Measurements from ENCODE around the gene ADA. TPM values are rescaled to one million over a fixed set of nuclear protein-coding genes. Genes with fewer than 3 reads are reported as not detected.

Gene ADA
- total RNA-seq, 1 experiment from 2014 or later, result 4.4 TPM

DNA sequence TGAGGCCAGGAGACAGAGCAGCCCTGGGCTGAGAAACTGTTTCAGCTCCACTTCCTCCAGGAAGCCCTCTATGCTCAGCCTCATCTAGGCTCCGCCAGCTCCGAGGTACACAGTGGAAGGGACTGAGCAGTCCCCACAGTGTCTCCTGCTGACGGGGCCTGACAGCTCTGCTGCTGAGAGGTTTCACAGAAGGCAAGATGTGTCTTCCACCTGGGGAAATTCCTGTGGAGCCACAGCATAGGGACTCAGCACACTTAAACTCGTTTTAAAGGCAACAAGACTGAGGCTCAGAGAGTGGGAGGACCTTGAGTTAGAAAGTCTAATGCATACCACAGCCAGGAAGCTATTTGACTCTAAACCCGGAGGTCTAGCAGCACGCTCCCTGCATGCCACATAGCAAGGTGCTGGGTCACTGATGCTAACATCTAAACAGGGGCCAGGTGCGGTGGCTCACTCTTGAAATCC lies 6.8 kb downstream of the ADA start:
- no peak for DNase-seq (ENCODE audit: low read depth)

DNA sequence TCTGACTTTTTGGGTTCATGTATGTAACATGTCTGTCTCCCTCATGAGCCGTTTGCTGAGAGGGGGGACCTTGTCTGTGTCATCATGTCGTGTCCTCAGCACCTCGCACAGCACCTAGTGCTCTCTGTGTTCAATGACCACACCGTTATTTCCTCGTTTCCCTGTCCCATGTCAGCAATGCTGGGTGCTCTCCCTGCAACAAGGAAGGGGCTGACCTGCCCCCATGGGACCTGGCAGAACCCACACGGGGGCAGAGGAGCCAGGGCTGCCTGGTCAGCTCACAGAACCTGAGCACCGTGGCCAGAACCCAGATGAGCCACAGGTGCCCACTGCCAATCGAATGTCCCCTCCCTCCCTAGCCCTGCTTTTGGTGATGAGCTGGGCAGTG lies 7.3 kb downstream of the ADA start:
- DNase-seq (ENCODE audit: low read depth), result no peak

DNA sequence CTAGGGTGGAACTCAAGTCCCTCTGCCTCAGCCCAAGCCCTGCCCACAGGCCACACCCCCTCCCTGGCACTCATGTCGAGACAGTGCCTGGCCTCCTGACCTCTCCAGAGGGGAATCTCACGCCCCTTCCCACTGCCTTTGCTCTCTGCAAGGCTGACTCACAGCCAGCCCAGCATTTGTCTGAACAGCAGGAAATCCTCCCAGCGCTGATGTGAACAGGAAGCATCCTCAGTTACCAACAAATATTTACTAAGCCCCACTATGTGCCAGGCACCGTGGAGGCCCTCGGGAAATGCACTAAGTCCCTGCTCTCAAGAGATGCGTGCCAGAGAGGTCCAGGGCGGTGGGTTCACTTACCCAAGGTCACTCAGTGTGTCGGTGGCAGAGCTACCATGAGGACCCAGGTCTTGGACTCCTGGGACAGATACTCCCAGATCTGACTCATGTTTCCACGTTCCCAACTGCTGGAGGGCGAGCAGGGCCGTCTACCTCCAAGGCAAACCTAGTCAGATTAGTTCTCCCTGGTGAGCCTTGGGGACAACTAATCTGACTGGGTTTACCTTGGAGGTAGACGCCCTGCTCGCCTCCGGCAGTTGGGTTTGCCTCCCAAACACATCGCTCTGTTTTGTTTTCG lies 7.8 kb downstream of the ADA start:
- peak; percentile 87 for DNase-seq (ENCODE audit: low read depth)

DNA sequence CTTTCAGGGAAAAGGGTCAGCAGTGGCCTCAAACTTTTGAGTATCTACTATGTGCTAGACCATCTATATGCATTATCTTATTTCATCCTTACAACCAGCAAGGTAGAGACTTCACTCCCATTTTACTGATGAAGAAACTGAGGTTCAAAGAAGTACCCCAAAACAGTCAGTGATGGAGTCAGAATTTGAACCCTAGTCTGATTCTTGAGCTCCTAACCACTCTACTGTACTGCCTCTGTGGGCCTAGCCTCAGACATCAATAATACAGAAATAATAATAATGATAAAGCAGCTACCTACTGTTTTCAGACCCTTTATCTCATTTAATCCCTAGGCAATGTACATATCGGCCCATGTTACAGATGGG lies 8.4 kb downstream of the ADA start:
- no peak for DNase-seq (ENCODE audit: low read depth)

DNA sequence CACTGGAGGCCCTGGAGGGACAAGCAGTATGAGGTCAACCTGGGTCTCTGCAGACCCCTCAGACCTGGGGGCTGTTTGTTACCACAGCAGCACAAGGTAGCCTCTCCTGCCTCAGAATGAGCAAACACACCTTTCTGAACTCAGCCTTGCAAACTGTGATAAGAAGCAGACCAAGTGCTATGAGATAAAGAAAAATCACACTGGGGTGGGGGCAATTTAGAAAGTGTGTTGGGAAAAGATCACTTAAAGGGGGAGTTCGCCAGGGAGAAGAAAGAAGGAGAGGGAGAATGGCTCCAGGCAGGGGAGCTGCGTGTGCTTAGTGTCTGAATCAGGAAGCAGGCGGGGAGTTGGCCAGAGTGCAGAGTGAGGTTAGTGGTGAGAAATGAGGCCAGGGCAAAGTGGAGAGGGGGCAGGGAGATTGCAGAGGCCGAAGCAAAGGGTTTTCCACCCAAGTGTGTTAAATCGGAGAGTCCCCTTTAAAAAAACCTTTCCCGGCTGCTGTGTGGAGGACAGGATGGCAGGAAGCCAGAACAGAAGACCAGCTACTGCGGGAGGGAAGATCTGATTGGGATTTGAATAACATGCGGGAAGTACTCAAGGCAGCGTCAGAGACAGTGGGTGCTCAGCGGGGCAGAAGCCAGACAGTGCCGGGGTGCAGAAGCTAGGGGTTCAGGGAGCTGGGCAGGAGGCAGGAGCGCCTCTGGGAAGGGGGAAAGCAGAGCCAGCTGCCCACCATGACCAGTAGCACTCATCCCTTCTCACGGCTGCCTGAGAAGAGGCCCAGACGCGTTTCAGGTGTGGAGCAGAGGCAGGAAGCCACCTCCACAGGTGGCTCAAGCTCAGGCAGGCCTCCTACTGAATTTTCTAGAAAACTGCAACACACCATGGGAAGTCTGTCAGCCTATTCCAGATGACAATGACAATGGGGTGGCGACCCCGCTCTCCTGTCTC lies 9.0 kb downstream of the ADA start:
- DNase-seq (ENCODE audit: low read depth), result peak; percentile 95

DNA sequence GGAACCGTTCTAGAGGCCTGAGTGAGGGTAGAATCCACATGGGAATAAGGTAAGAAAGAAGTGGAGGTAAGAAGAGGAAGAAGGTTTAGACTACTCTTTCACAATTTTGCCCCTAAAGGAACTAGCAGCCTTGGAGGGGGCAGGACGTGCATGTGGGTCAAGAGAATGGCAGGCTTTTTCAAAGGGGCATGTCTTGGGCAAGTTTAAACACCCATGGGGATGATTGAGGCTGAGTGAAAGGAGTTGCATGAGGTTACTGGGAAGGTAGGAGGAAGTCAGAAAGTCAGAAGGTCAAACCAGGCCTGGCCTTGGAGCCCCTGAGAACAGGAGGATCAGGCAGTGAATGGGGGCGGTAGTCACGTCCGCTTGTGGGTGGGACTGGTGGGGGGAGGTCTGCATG lies 10.2 kb downstream of the ADA start:
- DNase-seq (ENCODE audit: low read depth), result no peak

DNA sequence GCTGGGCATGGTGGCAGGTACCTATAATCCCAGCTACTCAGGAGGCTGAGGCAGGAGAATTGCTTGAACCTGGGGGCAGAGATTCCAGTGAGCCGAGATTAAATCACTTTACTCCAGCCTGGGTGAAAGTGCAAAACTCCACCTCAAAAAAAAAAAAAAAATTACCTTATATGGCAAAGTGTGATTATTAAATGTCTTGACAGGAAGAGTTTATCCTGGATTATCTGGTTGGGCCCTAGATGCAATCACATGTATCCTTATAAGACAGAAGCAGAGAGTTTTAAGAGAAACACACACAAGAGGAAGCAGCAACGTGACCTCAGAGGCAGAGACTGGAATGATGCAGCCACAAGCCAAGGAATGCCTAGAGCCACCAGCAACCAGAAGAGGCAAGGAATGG lies 11.0 kb downstream of the ADA start:
- DNase-seq (ENCODE audit: low read depth), result no peak

DNA sequence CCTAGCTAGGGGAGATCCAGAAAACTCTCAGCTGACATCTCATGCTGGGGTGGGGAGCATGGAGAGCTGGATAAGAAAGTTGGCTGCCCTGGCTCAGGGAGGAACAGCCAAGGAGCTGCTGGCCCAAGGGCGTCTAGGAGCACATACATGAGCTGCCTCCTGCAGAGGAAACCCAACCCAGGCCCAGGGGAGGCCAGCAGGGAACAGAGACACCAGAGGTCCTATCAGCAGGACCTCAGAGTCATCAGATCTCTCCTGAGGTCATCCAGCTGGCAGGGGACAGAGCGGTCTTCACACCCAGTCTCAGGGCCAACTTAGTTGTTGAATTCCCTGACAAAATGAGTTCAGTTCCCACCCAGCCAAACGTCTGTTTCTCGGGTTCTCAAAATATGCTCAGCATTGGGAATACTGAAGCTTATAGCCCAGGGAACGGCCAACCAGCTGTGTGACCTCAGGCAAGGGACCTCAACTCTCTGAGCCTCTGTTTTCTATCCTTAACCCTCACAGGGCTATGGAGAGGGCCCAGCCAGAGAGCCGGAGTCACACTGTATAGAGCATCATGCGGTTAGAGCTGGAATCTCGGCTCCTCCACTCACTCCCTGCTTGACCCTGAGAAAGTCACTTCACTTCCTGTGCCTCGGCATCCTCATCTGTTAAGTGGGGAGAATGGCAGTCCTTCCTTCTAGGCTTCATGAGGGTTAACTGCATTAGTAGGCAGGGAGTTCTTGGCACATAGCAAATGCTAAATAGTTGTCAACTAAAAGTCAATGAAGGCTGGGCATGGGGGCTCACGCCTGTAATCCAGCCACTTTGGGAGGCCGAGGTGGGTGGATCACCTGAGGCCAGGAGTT lies 13.8 kb downstream of the ADA start:
- no peak for DNase-seq (ENCODE audit: low read depth)

DNA sequence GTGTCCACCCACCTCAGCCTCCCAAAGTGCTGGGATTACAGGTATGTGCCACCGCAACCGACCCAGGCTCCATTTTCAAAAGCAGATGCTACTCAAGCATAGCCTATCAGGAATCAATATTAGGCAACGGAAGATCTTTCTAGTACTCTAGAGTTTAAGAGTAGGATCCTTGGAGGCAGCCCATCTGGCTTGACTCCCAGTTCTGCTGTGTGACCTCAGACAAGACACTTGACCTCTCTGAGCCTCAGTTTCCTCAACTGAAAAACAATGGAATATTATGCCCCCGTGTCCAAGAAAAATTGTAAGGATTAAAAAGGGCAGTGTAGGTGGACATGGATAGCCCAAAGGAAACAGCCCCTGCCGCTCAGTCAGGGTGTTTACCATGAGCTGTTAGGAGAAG lies 14.5 kb downstream of the ADA start:
- no peak for DNase-seq (ENCODE audit: low read depth)

DNA sequence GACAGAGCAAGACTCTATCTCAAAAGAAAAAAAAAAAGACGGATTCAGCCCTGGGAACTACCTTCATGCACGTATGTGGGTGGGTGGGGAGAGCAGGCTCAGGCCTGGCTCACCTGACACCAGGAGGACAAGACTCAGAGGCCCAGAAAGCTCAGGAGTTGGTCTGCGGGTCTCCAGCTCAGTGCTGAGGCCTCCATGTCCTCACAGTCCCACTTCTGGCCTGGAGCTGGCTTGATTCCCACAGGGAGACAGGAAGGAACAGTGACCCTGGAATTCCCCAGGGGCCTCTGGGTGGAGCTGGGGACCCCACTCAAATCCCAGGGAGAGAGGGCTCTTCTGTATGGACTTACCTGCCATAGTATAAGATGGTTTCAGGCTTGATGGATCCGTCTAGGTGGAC lies 15.6 kb downstream of the ADA start:
- DNase-seq (ENCODE audit: low read depth), result no peak

DNA sequence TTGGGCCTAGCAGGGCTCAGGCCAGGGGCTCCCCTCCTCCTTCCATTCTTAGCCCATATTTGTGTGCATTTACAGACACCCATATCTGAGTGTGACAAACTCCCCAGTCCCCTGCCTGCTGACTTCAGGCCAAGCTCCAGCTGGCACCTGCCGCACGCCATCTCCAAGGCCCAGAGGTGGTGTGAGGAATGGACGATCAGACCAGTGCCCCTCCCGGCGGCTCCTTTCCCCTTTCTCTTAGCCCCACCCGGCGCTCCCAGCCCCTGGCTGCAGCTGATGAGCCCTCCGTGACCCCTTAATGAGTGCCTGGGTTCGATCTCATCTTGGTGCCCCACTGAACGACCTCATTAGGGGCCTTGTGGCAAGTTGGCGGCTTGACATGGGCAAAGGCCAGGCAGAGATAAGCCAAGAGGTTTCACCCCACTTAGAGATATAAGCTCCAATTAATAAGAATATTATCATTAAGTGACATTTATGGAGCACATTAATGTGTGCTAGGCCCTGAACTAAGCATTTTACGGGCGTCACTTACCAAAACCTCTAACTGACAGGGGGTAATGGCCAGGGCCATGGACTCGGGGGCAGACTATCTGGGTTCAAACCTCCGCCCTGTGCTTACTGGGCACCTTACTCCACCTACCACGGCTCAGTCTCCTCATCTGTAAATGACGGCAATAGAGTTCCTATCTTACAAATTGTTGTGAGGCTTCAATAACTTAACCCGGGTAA lies 17.5 kb downstream of the ADA start:
- no peak for DNase-seq (ENCODE audit: low read depth)

DNA sequence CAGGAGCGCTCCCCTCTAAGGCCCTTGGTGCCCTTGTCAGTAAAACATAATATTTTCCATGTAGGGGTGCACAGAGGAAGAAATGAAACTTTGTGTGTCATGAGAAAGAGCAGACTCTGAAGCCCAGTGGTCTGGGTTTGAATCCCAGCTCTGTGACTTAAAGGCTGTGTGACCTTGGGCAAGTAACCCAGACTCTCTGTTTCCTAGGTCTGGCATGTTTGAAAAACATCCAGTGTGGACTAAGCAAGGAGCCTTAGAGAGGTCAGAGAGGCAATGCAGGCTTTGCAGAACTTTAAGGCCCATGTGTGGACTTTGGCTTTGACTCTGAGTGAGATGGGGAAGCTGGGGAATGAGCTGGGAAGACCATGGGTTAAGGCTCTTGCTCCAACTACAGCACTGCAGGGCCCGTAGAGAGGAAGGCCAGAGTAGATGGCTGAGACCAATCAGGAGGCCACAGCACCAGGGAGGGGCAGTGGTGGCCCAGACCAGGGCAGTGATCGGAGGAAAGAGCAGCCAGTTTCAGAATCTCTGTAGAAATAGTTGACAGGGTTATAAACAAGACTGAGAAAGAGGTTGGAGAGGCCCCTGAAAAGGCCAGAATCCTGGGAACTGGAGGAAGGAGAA lies 18.2 kb downstream of the ADA start:
- DNase-seq (ENCODE audit: low read depth), result no peak

DNA sequence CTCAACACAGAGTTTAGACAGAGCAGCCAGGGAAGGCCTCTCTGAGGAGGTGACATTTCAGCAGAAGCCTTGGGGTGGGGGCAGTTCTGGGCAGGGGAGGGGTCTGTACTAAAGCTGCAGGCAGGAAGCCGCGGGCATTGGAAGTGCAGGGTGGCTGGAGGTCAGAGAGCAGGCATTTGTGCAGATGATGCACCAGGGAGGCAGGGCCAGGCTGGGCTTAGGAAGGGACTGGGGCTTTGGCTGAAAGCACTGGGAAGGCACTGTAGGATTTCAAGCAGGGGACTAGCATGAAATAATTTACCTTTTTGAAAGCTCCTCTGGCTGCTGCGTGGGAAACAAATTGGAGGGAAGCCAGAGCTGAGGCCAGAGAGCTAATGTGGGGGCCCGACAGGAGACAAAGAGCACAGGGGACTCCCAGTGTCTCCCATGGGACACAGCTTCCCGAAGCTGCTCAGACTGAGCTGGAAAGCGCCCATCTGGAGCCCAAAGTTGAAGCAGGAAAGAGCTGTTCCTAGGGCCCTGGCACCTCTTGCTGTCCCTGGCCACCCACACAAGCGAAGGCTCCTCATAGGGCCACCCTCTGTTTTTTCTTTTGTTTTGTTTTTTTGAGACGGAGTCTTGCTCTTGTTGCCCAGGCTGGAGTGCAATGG lies 19.3 kb downstream of the ADA start:
- DNase-seq (ENCODE audit: low read depth), result no peak

DNA sequence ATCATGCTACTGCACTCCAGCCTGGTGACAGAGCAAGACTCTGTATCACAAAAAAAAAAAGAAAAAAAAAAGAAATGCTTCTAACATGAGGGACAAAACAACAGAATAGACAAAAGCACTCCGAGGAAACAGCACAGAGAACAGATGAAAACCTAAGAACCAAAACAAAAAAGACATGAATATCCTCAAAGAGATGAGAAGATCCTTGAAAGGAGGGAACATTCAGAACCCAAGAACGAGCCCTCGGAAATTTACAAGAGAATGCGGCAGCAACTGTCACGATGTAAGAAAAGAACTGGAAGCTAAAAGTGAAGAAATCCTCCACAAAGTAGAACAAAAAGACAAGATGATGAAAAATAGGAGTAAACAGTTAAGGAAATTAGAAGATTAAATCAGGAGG lies 21.2 kb downstream of the ADA start:
- DNase-seq (ENCODE audit: low read depth), result no peak

DNA sequence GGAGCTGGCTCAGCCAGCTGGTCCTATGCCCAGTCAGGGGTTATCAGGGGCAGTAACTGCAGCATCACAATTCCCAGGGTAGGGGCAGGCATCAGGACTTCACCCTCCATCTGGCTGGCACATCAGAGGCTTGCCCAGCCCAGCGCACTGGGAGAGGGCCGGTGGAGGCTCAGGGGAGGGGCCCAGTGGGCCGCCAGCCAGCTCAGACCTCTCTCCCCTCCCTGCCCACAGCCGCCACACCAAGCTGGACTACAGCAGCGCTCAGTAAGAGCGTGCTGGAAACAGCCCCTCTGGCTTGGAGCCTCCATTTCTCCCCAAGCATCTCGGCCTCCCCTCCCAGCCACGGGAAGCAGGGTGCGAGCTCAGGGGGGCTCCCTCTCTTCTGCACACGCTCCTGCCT lies 22.0 kb downstream of the ADA start:
- no peak for DNase-seq (ENCODE audit: low read depth)

DNA sequence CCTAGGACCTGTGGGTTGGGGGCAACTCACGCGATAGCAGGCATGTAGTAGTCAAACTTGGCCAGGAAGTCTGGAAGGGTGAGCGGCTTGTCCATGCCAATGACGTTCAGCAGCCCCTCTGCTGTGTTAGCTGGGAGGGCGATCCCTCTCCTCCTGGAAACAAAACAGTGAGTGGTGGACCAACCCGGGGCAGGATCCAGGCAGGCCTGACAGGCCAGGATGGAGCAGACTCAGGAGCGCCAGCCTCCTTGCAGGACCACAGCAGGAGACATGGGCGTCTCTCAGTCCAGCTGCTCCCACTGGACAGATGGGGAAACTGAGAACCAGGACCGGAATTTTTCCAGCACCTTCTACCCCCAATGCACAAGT lies 22.5 kb downstream of the ADA start:
- no peak for DNase-seq (ENCODE audit: low read depth)

DNA sequence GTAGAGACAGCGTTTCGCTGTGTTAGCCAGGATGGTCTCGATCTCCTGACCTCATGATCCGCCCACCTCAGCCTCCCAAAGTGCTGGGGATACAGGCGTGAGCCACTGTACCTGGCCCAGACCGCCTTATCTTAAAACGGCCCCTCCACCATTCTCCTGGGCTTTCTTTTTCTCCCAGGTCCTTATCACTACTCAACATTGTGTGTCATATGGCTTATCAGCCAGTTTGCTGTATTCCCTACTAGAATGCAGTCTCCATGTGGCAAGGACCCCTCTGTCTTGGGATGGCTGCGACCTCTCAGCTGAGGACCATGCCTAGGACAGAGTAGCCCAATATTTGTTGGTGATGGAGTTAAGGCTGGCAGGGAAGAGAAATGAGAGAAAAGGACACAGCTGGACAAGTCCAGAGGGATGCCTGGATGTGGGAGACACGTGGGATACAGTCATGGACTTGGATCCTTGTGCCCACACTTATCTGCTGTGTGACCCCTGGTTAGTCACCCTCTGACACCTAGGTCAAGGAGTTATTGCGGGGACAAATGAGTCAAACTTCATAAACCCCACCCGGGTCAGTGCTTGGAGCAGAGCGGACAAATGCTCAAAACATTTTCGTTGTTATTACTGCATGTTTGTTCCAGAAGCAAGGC lies 24.0 kb downstream of the ADA start:
- no peak for DNase-seq (ENCODE audit: low read depth)

DNA sequence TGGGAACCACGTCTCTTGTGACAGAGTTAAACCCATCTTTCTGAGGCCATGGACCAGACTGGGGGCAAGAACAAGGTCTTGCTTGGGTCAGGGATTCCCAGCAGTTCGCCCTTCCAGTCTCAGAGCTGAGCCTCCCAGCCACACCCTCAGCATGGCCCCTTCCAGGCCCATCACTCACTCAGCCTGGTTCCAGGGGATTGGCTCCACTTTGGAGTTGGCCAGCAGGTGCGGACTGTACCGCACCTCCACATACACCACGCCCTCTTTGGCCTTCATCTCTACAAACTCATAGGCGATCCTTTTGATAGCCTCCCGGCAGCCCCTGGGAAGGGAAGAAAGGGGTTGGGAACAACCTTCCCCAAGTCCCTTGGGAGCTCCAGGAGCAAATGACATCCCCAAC lies 25.2 kb downstream of the ADA start:
- no peak for DNase-seq (ENCODE audit: low read depth)

DNA sequence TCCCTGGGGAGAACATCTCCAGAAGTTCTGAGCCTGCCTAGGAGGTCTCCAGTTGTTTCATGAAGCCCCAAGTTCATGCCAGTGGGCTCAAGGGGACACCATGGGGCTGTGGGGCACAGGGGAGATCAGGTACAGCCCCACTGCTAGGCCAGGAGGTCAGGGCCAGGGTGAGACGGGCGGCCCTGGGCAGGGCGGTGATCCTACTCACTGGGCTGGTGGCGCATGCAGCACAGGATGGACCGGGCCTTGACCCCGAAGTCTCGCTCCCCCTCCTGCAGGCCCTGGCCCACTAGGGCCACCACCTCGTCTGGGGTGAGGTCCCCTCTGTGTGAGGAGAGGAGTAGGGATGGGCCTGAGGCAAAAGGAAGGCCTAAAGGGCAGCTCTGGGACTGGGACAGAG lies 26.1 kb downstream of the ADA start:
- DNase-seq (ENCODE audit: low read depth), result no peak

DNA sequence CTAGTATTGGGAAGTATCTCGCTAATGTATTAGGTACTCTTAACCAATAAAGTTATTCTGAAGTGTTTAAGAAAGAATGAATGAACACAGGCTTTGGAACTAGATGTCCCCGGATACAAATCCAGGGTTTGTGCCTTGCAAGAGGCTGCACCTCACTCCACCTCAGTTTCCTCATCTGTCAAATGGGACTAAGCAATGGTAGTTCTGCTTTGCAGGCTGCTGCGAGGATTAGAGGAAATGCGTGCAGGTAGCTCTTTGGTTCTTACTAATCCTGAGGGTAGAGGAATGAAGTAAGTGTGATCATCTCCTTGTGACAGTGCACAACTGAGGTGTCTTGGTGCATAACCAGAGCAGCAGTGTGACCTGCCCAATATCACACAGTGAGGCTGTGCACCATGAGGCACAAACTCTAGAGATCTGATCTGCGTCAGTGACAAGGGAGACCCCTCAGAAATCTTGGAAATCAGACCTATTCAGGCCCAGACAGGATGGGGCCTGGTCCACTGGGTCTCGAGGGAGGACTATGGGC lies 26.7 kb downstream of the ADA start:
- no peak for DNase-seq (ENCODE audit: low read depth)
